HEK293 (cell line): ENCODE results near the gene MEGF6.

ENCODE experiments used
- CTCF ChIA-PET: fragments of 350-600 bp; formaldehyde crosslinking; extraction: SDS; loops from one replicate; lab custom pipeline; 2021; ENCODE audit warnings: antibody characterized with exemption; lab: Yijun Ruan, JAX
- POLR2A ChIA-PET: fragments of 300-600 bp; formaldehyde crosslinking; extraction: SDS; loops from one replicate; lab custom pipeline; 2020; ENCODE audit warnings: antibody characterized with exemption, inconsistent platforms; lab: Yijun Ruan, JAX
- H3K27ac ChIP-seq: fragments of 200-500 bp; sonication (Bioruptor generic); 2 replicates; pipeline ENCODE4 v1.5.1; 2014; ENCODE audit warnings: low read depth, low read length, control low read depth, inconsistent platforms; ENCODE audit errors: extremely low read depth
- H3K36me3 ChIP-seq, 2 experiments: fragments of 200-500 bp in 1 of 2; sonication (Bioruptor generic) in 1 of 2; 1 replicate in 1 of 2; 2 replicates in 1 of 2; pipeline ENCODE4 v1.5.1; 2014 to 2017; ENCODE audit warnings: inconsistent platforms in 2 of 2, low read length in 2 of 2; ENCODE audit not compliant: control insufficient read depth in 2 of 2, insufficient read depth in 1 of 2
- H3K4me1 ChIP-seq: fragments of 200-500 bp; sonication (Bioruptor generic); 2 replicates; pipeline ENCODE4 v1.5.1; 2014; ENCODE audit warnings: mild to moderate bottlenecking, low read length, inconsistent platforms; ENCODE audit not compliant: control insufficient read depth, insufficient read depth
- H3K4me3 ChIP-seq: 2 replicates; pipeline ENCODE4 v1.5.1; 2011; ENCODE audit warnings: low read depth, mild to moderate bottlenecking, control low read depth, low read length, moderate library complexity
- H3K9me3 ChIP-seq: fragments of 200-500 bp; sonication (Bioruptor generic); 2 replicates; pipeline ENCODE4 v1.5.1; 2014; ENCODE audit warnings: low read depth, low read length, inconsistent platforms; ENCODE audit not compliant: control insufficient read depth, insufficient read depth
- FEZF1 ChIP-seq: fragments of 450-650 bp; formaldehyde crosslinking; IDR thresholded peaks from 2 replicates; pipeline ENCODE4 v1.5.1; 2016; ENCODE audit warnings: missing biosample characterization, missing genetic modification characterization
- ZNF157 ChIP-seq: fragments of 450-650 bp; formaldehyde crosslinking; IDR thresholded peaks from 2 replicates; pipeline ENCODE4 v1.5.1; 2016; ENCODE audit warnings: missing biosample characterization, missing genetic modification characterization
- ZNF16 ChIP-seq: fragments of 450-650 bp; formaldehyde crosslinking; IDR thresholded peaks from 2 replicates; pipeline ENCODE4 v1.5.1; 2016; ENCODE audit warnings: low read depth, missing biosample characterization, missing genetic modification characterization
- ZNF311 ChIP-seq: fragments of 450-650 bp; formaldehyde crosslinking; IDR thresholded peaks from 2 replicates; pipeline ENCODE4 v1.5.1; 2017; ENCODE audit warnings: missing biosample characterization, missing genetic modification characterization, borderline replicate concordance
- ZNF341 ChIP-seq: fragments of 450-650 bp; formaldehyde crosslinking; IDR thresholded peaks from 2 replicates; pipeline ENCODE4; 2016; ENCODE audit warnings: low read depth, missing biosample characterization, missing genetic modification characterization
- ZNF394 ChIP-seq: fragments of 450-650 bp; formaldehyde crosslinking; IDR thresholded peaks from 2 replicates; pipeline ENCODE4 v1.5.1; 2016; ENCODE audit warnings: missing biosample characterization, missing genetic modification characterization, mild to moderate bottlenecking, moderate library complexity, borderline replicate concordance
- ZNF404 ChIP-seq: fragments of 450-650 bp; formaldehyde crosslinking; IDR thresholded peaks from 2 replicates; pipeline ENCODE4 v1.5.1; 2017; ENCODE audit warnings: missing biosample characterization, missing genetic modification characterization
- ZNF48 ChIP-seq: fragments of 450-650 bp; formaldehyde crosslinking; IDR thresholded peaks from 2 replicates; pipeline ENCODE4 v1.5.1; 2016; ENCODE audit warnings: missing biosample characterization, missing genetic modification characterization
- ZNF510 ChIP-seq: fragments of 450-650 bp; formaldehyde crosslinking; IDR thresholded peaks from 2 replicates; pipeline ENCODE4 v1.5.1; 2018; ENCODE audit warnings: mild to moderate bottlenecking, missing genetic modification characterization, missing biosample characterization; ENCODE audit not compliant: insufficient replicate concordance
- ZNF529 ChIP-seq: fragments of 450-650 bp; formaldehyde crosslinking; IDR thresholded peaks from 2 replicates; pipeline ENCODE4 v1.5.1; 2017; ENCODE audit warnings: missing genetic modification characterization, missing biosample characterization; ENCODE audit not compliant: insufficient replicate concordance
- ZNF549 ChIP-seq: fragments of 450-650 bp; IDR thresholded peaks from 2 replicates; pipeline ENCODE4 v1.5.1; 2018; ENCODE audit warnings: missing biosample characterization, missing genetic modification characterization, mild to moderate bottlenecking, inconsistent platforms, moderate library complexity
- ZSCAN23 ChIP-seq: fragments of 450-650 bp; formaldehyde crosslinking; IDR thresholded peaks from 2 replicates; pipeline ENCODE4 v1.5.1; 2016; ENCODE audit warnings: missing biosample characterization, missing genetic modification characterization
- TF ChIP-seq, protein P1 (sequence below): fragments of 450-650 bp; formaldehyde crosslinking; IDR thresholded peaks from 2 replicates; pipeline ENCODE4 v1.5.1; 2016; ENCODE audit warnings: missing biosample characterization, missing genetic modification characterization, low read depth
- TF ChIP-seq, protein P2 (sequence below): fragments of 450-650 bp; formaldehyde crosslinking; IDR thresholded peaks from 2 replicates; pipeline ENCODE4 v1.5.1; 2016; ENCODE audit warnings: missing biosample characterization, missing genetic modification characterization
- TF ChIP-seq, protein P3 (sequence below): fragments of 450-650 bp; formaldehyde crosslinking; IDR thresholded peaks from 2 replicates; pipeline ENCODE4 v1.5.1; 2016; ENCODE audit warnings: missing biosample characterization, missing genetic modification characterization
- TF ChIP-seq, protein P4 (sequence below): fragments of 450-650 bp; formaldehyde crosslinking; IDR thresholded peaks from 2 replicates; pipeline ENCODE4 v1.5.1; 2017; ENCODE audit warnings: missing biosample characterization, missing genetic modification characterization
- TF ChIP-seq, protein P5 (sequence below): fragments of 450-650 bp; formaldehyde crosslinking; IDR thresholded peaks from 2 replicates; pipeline ENCODE4 v1.5.1; 2016; ENCODE audit warnings: missing biosample characterization, missing genetic modification characterization

The MEGF6 gene

DNA sequence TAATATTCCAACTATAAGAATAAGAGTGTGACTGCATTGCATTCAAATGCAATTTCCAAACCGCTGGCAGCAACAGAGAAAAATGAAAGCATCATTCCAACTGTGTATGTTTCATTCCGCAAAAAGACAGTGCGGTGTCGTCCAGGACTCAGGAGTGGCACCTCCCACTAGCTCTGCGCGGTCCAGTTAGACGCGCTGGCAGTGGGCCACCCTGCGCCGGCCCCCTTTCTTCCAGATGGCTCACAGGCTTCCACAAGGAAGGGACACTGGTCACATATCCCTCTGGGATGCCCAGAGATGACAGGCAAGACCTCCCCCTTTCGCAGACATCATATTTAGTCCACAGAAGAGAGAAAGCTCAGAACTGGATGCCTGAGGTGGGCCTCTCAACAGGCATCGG, 26.7 kb upstream of the MEGF6 start:
- no peak overlapping the region for H3K27ac ChIP-seq
- ChIA-PET CTCF (interaction anchor here (0.6 to 1.9 kb wide), 2 partner anchors 21 to 86 kb away, joined by 4 to 6 read pairs; no protein-coding TSS in a partner anchor), POLR2A (no interaction called here)
- peaks cover 4 to 100% of the 10 kb centered on the region in 2 experiments; a peak in 2 of 3 replicates for H3K36me3 ChIP-seq
- no peaks in the 10 kb centered on the region for H3K4me1 ChIP-seq
- H3K4me3 ChIP-seq = no peak overlapping the region
- TF ChIP-seq ZNF341 = no peak
- TF ChIP-seq, protein P1, sequence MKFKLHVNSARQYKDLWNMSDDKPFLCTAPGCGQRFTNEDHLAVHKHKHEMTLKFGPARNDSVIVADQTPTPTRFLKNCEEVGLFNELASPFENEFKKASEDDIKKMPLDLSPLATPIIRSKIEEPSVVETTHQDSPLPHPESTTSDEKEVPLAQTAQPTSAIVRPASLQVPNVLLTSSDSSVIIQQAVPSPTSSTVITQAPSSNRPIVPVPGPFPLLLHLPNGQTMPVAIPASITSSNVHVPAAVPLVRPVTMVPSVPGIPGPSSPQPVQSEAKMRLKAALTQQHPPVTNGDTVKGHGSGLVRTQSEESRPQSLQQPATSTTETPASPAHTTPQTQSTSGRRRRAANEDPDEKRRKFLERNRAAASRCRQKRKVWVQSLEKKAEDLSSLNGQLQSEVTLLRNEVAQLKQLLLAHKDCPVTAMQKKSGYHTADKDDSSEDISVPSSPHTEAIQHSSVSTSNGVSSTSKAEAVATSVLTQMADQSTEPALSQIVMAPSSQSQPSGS (tag by site-specific recombination) = no peak
- no peak for TF ChIP-seq ZSCAN23 (tag by site-specific recombination)
- TF ChIP-seq ZNF394 = no peak
- TF ChIP-seq, protein P2, sequence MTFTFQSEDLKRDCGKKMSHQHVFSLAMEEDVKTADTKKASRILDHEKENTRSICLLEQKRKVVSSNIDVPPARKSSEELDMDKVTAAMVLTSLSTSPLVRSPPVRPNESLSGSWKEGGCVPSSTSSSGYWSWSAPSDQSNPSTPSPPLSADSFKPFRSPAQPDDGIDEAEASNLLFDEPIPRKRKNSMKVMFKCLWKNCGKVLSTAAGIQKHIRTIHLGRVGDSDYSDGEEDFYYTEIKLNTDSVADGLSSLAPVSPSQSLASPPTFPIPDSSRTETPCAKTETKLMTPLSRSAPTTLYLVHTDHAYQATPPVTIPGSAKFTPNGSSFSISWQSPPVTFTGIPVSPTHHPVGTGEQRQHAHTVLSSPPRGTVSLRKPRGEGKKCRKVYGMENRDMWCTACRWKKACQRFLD = no peak
- no peak for TF ChIP-seq ZNF529
- no peak for TF ChIP-seq ZNF549 (tag by site-specific recombination)
- TF ChIP-seq, protein P3, sequence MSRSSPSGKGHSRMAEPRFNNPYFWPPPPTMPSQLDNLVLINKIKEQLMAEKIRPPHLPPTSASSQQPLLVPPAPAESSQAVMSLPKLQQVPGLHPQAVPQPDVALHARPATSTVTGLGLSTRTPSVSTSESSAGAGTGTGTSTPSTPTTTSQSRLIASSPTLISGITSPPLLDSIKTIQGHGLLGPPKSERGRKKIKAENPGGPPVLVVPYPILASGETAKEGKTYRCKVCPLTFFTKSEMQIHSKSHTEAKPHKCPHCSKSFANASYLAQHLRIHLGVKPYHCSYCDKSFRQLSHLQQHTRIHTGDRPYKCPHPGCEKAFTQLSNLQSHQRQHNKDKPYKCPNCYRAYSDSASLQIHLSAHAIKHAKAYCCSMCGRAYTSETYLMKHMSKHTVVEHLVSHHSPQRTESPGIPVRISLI (tag by site-specific recombination) = no peak
- no peak for TF ChIP-seq ZNF48
- H3K9me3 ChIP-seq = no peaks in the 10 kb centered on the region

DNA sequence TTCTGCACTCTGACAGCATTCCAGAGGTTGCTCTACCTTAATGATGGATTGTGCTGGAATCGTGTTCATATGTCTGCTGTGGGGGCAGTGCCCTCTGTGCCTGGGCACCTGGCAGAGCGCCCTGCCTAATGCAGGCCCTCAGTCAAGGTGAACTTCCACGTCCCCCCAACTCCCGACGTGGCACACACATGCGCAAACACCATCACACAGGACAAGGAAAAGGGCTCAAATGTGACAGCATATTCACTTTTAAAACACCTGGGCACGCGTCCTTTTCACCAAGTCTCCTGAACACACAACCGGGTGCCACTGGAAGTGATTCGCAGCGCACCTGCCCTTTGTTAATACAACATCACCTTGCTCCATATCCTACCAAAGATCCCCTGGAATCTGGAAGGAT, 25.2 kb upstream of the MEGF6 start:
- Histone ChIP-seq H3K4me1 (no peaks in the 10 kb centered on the region), H3K4me3 (no peak overlapping the region), H3K27ac (no peak overlapping the region), H3K9me3 (no peaks in the 10 kb centered on the region), H3K36me3 (peaks cover 4 to 100% of the 10 kb centered on the region in 2 experiments; a peak in 2 of 3 replicates)
- ChIA-PET CTCF (no interaction called here), POLR2A (no interaction called here)
- TF ChIP-seq ZNF157 = no peak
- TF ChIP-seq, protein P4, sequence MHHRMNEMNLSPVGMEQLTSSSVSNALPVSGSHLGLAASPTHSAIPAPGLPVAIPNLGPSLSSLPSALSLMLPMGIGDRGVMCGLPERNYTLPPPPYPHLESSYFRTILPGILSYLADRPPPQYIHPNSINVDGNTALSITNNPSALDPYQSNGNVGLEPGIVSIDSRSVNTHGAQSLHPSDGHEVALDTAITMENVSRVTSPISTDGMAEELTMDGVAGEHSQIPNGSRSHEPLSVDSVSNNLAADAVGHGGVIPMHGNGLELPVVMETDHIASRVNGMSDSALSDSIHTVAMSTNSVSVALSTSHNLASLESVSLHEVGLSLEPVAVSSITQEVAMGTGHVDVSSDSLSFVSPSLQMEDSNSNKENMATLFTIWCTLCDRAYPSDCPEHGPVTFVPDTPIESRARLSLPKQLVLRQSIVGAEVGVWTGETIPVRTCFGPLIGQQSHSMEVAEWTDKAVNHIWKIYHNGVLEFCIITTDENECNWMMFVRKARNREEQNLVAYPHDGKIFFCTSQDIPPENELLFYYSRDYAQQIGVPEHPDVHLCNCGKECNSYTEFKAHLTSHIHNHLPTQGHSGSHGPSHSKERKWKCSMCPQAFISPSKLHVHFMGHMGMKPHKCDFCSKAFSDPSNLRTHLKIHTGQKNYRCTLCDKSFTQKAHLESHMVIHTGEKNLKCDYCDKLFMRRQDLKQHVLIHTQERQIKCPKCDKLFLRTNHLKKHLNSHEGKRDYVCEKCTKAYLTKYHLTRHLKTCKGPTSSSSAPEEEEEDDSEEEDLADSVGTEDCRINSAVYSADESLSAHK (tag by site-specific recombination) = no peak
- TF ChIP-seq ZNF311 (tag by site-specific recombination) = no peak
- TF ChIP-seq, protein P5, sequence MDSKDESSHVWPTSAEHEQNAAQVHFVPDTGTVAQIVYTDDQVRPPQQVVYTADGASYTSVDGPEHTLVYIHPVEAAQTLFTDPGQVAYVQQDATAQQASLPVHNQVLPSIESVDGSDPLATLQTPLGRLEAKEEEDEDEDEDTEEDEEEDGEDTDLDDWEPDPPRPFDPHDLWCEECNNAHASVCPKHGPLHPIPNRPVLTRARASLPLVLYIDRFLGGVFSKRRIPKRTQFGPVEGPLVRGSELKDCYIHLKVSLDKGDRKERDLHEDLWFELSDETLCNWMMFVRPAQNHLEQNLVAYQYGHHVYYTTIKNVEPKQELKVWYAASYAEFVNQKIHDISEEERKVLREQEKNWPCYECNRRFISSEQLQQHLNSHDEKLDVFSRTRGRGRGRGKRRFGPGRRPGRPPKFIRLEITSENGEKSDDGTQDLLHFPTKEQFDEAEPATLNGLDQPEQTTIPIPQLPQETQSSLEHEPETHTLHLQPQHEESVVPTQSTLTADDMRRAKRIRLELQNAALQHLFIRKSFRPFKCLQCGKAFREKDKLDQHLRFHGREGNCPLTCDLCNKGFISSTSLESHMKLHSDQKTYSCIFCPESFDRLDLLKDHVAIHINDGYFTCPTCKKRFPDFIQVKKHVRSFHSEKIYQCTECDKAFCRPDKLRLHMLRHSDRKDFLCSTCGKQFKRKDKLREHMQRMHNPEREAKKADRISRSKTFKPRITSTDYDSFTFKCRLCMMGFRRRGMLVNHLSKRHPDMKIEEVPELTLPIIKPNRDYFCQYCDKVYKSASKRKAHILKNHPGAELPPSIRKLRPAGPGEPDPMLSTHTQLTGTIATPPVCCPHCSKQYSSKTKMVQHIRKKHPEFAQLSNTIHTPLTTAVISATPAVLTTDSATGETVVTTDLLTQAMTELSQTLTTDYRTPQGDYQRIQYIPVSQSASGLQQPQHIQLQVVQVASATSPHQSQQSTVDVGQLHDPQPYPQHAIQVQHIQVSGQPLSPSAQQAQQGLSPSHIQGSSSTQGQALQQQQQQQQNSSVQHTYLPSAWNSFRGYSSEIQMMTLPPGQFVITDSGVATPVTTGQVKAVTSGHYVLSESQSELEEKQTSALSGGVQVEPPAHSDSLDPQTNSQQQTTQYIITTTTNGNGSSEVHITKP = no peak
- TF ChIP-seq ZNF510 (tag by site-specific recombination) = no peak
- no peak for TF ChIP-seq ZNF16 (tag by site-specific recombination)
- TF ChIP-seq FEZF1 (tag by site-specific recombination) = no peak
- no peak for TF ChIP-seq ZNF404 (tag by site-specific recombination)
- TF ChIP-seq ZNF341 = no peak
